Neuronal stem cell (in vitro differentiated cells): ENCODE results near the gene SLC25A2.
A peak's percentile ranks its signal among the peaks of the same experiment; 100 is the strongest.

Source experiments
- DNase-seq: peaks from one replicate; pipeline ENCODE4 v3.0.0-alpha.2; 2013; ENCODE audit warnings: low spot score
- H2AFZ ChIP-seq: one replicate; pipeline ENCODE4 v1.6.1; 2013; ENCODE audit warnings: mild to moderate bottlenecking, low read length, inconsistent platforms
- H2AK5ac ChIP-seq: 2 replicates; pipeline ENCODE4 v1.6.1; 2013; ENCODE audit warnings: low read depth, mild to moderate bottlenecking, inconsistent platforms, low read length, moderate library complexity, mixed read lengths
- H2BK120ac ChIP-seq: 2 replicates; pipeline ENCODE4 v1.6.1; 2013; ENCODE audit warnings: low read depth, mild to moderate bottlenecking, inconsistent platforms, low read length, moderate library complexity, mixed read lengths
- H2BK12ac ChIP-seq: one replicate; pipeline ENCODE4 v1.6.1; 2013; ENCODE audit warnings: low read length, inconsistent platforms
- H2BK15ac ChIP-seq: 2 replicates; pipeline ENCODE4 v1.6.1; 2013; ENCODE audit warnings: mild to moderate bottlenecking, low read length, inconsistent platforms, mixed read lengths
- H2BK5ac ChIP-seq: one replicate; pipeline ENCODE4 v1.6.1; 2013; ENCODE audit warnings: inconsistent platforms, mild to moderate bottlenecking, low read length, moderate library complexity
- H3K14ac ChIP-seq: one replicate; pipeline ENCODE4 v1.6.1; 2013; ENCODE audit warnings: low read length, inconsistent platforms
- H3K18ac ChIP-seq: 2 replicates; pipeline ENCODE4 v1.6.1; 2013; ENCODE audit warnings: low read length, inconsistent platforms
- H3K23ac ChIP-seq: 2 replicates; pipeline ENCODE4 v1.6.1; 2013; ENCODE audit warnings: low read depth, mild to moderate bottlenecking, mixed read lengths, low read length, inconsistent platforms; ENCODE audit not compliant: poor library complexity
- H3K27ac ChIP-seq: replicated peaks from 3 replicates; pipeline ENCODE4 v1.5.1; 2013; ENCODE audit warnings: low read length, inconsistent platforms
- H3K27me3 ChIP-seq, 3 experiments: 2 replicates each; pipeline ENCODE4 v1.6.1; 2013; ENCODE audit warnings: low read length in 3 of 3, mild to moderate bottlenecking in 2 of 3, inconsistent platforms in 1 of 3, low read depth in 1 of 3, mixed read lengths in 1 of 3, moderate library complexity in 1 of 3; ENCODE audit not compliant: control insufficient read depth in 3 of 3, insufficient read depth in 3 of 3
- H3K36me3 ChIP-seq, 2 donors: replicated peaks in 1 of 2; 2 replicates each; pipeline ENCODE4 v1.6.1; 2013; ENCODE audit warnings: low read length in 2 of 2; ENCODE audit not compliant: control insufficient read depth in 2 of 2, insufficient read depth in 2 of 2
- H3K4ac ChIP-seq: 2 replicates; pipeline ENCODE4 v1.6.1; 2013; ENCODE audit warnings: inconsistent platforms, mild to moderate bottlenecking, low read length, moderate library complexity
- H3K4me1 ChIP-seq, 2 donors: 1 replicate in 1 of 2; 2 replicates in 1 of 2; pipeline ENCODE4 v1.6.1; 2013; ENCODE audit warnings: low read length in 2 of 2, low read depth in 1 of 2; ENCODE audit not compliant: control insufficient read depth in 2 of 2, insufficient read depth in 1 of 2
- H3K4me2 ChIP-seq: one replicate; pipeline ENCODE4 v1.6.1; 2013; ENCODE audit warnings: mild to moderate bottlenecking, low read length, inconsistent platforms; ENCODE audit not compliant: insufficient read depth, poor library complexity, severe bottlenecking
- H3K4me3 ChIP-seq, 2 donors: 2 replicates each; pipeline ENCODE4 v1.5.1; 2013; ENCODE audit warnings: low read length in 2 of 2, mild to moderate bottlenecking in 2 of 2, inconsistent platforms in 1 of 2, moderate library complexity in 1 of 2
- H3K79me1 ChIP-seq: one replicate; pipeline ENCODE4 v1.6.1; 2013; ENCODE audit warnings: low read depth, mild to moderate bottlenecking, inconsistent platforms, low read length, moderate library complexity
- H3K9ac ChIP-seq: one replicate; pipeline ENCODE4 v1.6.1; 2013; ENCODE audit warnings: mild to moderate bottlenecking, low read depth, low read length, inconsistent platforms; ENCODE audit not compliant: poor library complexity
- H3K9me3 ChIP-seq, 2 donors: replicated peaks in 1 of 2; 2 replicates each; pipeline versions ENCODE3 to v1.6.1; 2013; ENCODE audit warnings: low read length in 2 of 2, mild to moderate bottlenecking in 2 of 2, inconsistent platforms in 1 of 2, low read depth in 1 of 2, mixed read lengths in 1 of 2, moderate library complexity in 1 of 2; ENCODE audit not compliant: control insufficient read depth in 2 of 2, insufficient read depth in 1 of 2
- H4K8ac ChIP-seq: one replicate; pipeline ENCODE4 v1.6.1; 2013; ENCODE audit warnings: low read depth, mild to moderate bottlenecking, inconsistent platforms, low read length, moderate library complexity
- H4K91ac ChIP-seq: one replicate; pipeline ENCODE4 v1.6.1; 2013; ENCODE audit warnings: low read length, low read depth, mild to moderate bottlenecking, inconsistent platforms; ENCODE audit not compliant: poor library complexity
- WGBS, 2 donors: extraction: QIAGEN DNeasy Blood & Tissue Kit; methylation state at CpG; one replicate each; pipeline ENCODE4 v1.1.7; 2013; ENCODE audit warnings: missing lambda C conversion rate in 2 of 2, mixed read lengths in 1 of 2; ENCODE audit not compliant: insufficient read length in 2 of 2, insufficient replicate concordance in 1 of 2; ENCODE audit errors: extremely low coverage in 2 of 2; 5-methylcytosine and 5-hydroxymethylcytosine counted together

Gene SLC25A2

DNA sequence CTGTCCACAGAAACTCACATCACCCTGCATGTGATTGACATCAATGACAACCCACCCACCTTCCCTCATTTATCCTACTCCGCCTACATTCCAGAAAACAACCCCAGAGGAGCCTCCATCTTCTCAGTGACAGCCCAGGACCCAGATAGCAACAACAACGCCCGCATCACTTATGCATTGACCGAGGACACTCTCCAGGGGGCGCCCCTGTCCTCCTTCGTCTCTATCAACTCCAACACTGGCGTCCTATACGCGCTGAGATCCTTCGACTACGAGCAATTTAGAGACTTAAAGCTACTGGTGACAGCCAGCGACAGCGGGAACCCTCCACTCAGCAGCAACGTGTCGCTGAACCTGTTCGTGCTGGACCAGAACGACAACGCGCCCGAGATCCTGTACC is 41.5 kb upstream of the SLC25A2 start:
- H3K4ac ChIP-seq: no peak overlapping the region
- no peak overlapping the region for H3K23ac ChIP-seq

GRCh38 chr5:141343953-141344463 is 40.2 kb upstream of the SLC25A2 start:
- H3K27ac ChIP-seq: no peak overlapping the region
- H3K14ac ChIP-seq: no peak overlapping the region
- no peak overlapping the region for H3K18ac ChIP-seq
- H3K79me1 ChIP-seq: no peaks in the 10 kb centered on the region
- H2BK12ac ChIP-seq: no peak overlapping the region
- no peak overlapping the region for H2BK15ac ChIP-seq
- H2BK120ac ChIP-seq: no peak overlapping the region
- H2AFZ ChIP-seq: peak overlapping the region; percentile 54
- no peak overlapping the region for H3K23ac ChIP-seq
- H3K27me3 ChIP-seq: no peaks in the 10 kb centered on the region
- H2BK5ac ChIP-seq: no peak overlapping the region
- H3K4me1 ChIP-seq: no peaks in the 10 kb centered on the region
- no peak overlapping the region for H4K91ac ChIP-seq
- DNase-seq: no peak
- no peak overlapping the region for H3K4me2 ChIP-seq
- no peak overlapping the region for H3K4ac ChIP-seq
- no peaks in the 10 kb centered on the region for H3K36me3 ChIP-seq
- no peak overlapping the region for H3K9ac ChIP-seq
- no peak overlapping the region for H4K8ac ChIP-seq
- no CpG with 5 or more reads among the region's 31 CpGs for WGBS, 2 donors
- peak overlapping the region in 1 of 2 donors; percentile 25 for H3K4me3 ChIP-seq
- no peak overlapping the region for H2AK5ac ChIP-seq
- H3K9me3 ChIP-seq: peaks cover 20 to 32% of the 10 kb centered on the region in 2 donors

More for the DNA sequence above, 41.5 kb upstream of the SLC25A2 start:
- H3K4me3 ChIP-seq: no peak overlapping the region
- H3K9ac ChIP-seq: no peak overlapping the region
- DNase-seq: no peak
- no CpG with 5 or more reads among the region's 20 CpGs for WGBS, 2 donors
- no peak overlapping the region for H2BK120ac ChIP-seq
- H2BK15ac ChIP-seq: no peak overlapping the region
- no peak overlapping the region for H2BK12ac ChIP-seq
- no peaks in the 10 kb centered on the region for H3K79me1 ChIP-seq
- H3K36me3 ChIP-seq: no peaks in the 10 kb centered on the region
- H4K8ac ChIP-seq: no peak overlapping the region
- no peak overlapping the region for H3K14ac ChIP-seq
- H3K4me2 ChIP-seq: no peak overlapping the region
- no peak overlapping the region for H2AFZ ChIP-seq
- H2BK5ac ChIP-seq: no peak overlapping the region
- no peaks in the 10 kb centered on the region for H3K27me3 ChIP-seq
- no peak overlapping the region for H3K18ac ChIP-seq
- no peak overlapping the region for H2AK5ac ChIP-seq
- no peak overlapping the region for H3K27ac ChIP-seq
- H3K9me3 ChIP-seq: peaks cover 14 to 22% of the 10 kb centered on the region in 2 donors
- H4K91ac ChIP-seq: no peak overlapping the region
- no peaks in the 10 kb centered on the region for H3K4me1 ChIP-seq

DNA sequence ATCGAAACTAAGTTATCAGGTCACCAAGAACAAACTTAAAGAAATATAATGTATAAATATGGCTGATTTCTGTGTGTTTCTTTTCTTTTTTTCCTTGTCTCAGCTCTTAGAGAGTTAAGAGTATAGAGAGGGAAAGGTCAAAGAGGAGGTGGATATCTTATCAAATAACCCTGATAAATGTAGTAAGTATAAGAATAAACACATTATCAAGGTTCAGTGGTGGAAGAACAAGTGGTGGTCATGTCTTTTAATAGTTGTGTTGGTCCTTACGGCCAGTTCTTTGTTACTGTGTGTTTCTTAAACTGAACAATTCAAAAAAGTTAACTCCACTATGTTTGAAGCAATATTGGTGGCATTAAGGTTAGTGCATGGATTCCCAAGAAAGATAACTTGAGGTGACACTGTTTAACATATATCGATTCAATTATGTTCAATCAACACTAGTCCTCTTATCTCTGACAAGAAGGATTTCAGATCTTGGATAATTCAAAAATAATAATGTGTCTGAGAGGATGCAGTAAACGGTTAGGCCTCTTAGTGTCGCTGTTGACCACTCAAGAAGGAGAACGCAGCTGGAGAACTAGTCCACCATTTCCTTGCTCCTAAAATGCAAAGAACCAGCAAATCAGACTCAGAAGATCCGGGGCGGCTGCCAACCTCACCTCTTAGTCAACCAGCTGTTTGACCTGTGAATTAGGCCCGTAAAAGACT is 39.5 kb upstream of the SLC25A2 start, which contains the start of gene PCDHGA3:
PCDHGA3 (plus strand) TSS at position 588 of the 711 bp plus-strand sequence. CDS start 205 bp downstream, outside the sequence.
- no peak for DNase-seq
- Histone ChIP-seq H3K27ac (no peak within 1 kb of the TSS), H3K23ac (no peak within 1 kb of the TSS), H4K91ac (no peak within 1 kb of the TSS), H3K27me3 (no peaks in the 10 kb centered on the region), H2BK12ac (no peak within 1 kb of the TSS), H3K79me1 (no peaks in the 10 kb centered on the region), H2BK5ac (no peak within 1 kb of the TSS), H3K14ac (no peak within 1 kb of the TSS), H2AFZ (peak within 1 kb of the TSS; percentile 54), H3K9me3 (peaks cover 20 to 32% of the 10 kb centered on the region in 2 donors), H3K9ac (no peak within 1 kb of the TSS), H3K4ac (no peak within 1 kb of the TSS), H3K4me2 (no peak within 1 kb of the TSS), H4K8ac (no peak within 1 kb of the TSS), H3K4me3 (peak within 1 kb of the TSS in 1 of 2 donors; percentile 25), H3K4me1 (no peaks in the 10 kb centered on the region), H2AK5ac (no peak within 1 kb of the TSS), H2BK120ac (no peak within 1 kb of the TSS), H2BK15ac (no peak within 1 kb of the TSS), H3K36me3 (no peaks in the 10 kb centered on the region), H3K18ac (no peak within 1 kb of the TSS)
- WGBS, 2 donors: no CpG with 5 or more reads among the region's 9 CpGs

DNA sequence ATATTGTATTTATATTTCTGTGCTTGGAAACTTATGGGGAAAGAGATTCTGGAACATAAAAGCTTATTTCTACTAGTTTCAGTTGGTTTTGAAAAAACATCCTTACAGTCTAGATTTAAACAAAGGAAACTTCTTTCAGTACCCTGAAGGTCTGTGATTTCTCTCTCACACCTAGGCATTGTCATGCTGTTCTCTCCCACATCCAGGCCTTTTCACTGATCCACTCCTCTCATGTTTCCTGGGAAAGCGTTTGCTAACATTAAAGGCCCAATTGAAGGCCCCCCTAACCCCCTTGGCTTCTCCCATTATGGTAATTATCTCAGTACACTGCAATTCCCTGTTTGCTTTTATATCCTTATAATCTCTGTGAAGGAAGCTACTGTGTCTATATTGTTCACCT is 38.9 kb upstream of the SLC25A2 start:
- Histone ChIP-seq H3K9me3 (peaks cover 22 to 32% of the 10 kb centered on the region in 2 donors), H3K4me3 (no peak overlapping the region), H3K14ac (no peak overlapping the region), H2BK12ac (no peak overlapping the region), H3K79me1 (no peaks in the 10 kb centered on the region), H3K23ac (no peak overlapping the region), H4K8ac (no peak overlapping the region), H3K4ac (no peak overlapping the region), H3K4me1 (no peaks in the 10 kb centered on the region), H2BK15ac (no peak overlapping the region), H3K18ac (no peak overlapping the region), H3K36me3 (no peaks in the 10 kb centered on the region), H2BK5ac (no peak overlapping the region), H2AK5ac (no peak overlapping the region), H3K27ac (no peak overlapping the region), H2BK120ac (no peak overlapping the region), H3K9ac (no peak overlapping the region), H3K4me2 (no peak overlapping the region), H3K27me3 (no peaks in the 10 kb centered on the region), H2AFZ (no peak overlapping the region), H4K91ac (no peak overlapping the region)
- no CpG with 5 or more reads among the region's 1 CpG for WGBS, 2 donors
- no peak for DNase-seq
